ENCODE measurements around the gene RABGGTA. TPM values are rescaled to one million over a fixed set of nuclear protein-coding genes. Genes with fewer than 3 reads are reported as not detected.

RABGGTA gene
- total RNA-seq, 1 experiment from 2014 or later = 27.1 TPM

DNA sequence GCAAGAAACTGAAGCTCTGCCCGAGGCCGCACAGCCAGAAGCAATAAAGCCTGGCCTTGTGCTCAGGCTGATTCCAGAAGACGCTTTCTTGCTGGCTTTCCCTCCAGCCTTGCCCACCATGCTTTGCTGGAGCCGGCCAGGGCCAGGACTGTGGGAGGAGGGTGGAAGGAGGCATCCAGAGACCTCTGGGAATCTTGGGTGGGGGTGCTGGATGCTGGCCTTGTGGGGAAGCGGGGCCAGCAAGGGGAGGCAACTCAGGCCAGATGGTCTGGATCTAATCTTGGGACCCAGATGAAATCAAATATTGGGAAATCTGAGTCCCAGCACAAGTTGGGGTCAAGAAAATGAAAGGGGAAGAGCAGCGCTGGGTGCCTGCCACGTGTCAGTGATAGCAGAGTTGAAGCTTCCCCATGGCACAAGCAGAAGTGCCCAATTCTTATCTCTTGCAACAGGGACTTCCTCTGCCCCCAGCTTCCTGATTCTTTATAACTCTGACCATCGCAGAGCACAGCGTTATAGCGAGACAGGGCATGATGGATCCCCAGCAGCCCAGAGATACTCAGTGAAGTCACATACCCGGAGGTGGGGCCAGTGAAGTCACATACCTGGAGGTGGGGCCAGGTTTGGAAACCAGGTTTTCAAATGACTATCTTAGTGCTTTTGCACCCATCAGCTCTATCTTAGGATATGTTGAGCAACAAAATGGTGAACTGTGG is 6.4 kb upstream of the RABGGTA start:
- no peaks in the 10 kb centered on the region for H3K36me3 ChIP-seq (ENCODE audit: control insufficient read depth, insufficient read depth, low read length)
- ChIA-PET POLR2A (no interaction called here), CTCF (no interaction called here)
- BruUV-seq (replicated peaks) = no TSS peak
- no peak overlapping the region for H3K4me3 Mint-ChIP-seq (ENCODE audit: unreplicated experiment)
- no peak overlapping the region for H3K27ac Mint-ChIP-seq (ENCODE audit: unreplicated experiment)
- no peaks in the 10 kb centered on the region for H3K9me3 Mint-ChIP-seq (ENCODE audit: unreplicated experiment)
- intact Hi-C loops (cut with micrococcal nuclease; ENCODE audit: unreplicated experiment) = no loop called here
- no peaks in the 10 kb centered on the region for H3K27me3 ChIP-seq (replicated peaks; ENCODE audit: control insufficient read depth, insufficient read depth, low read length)
- TF ChIP-seq, protein P1, sequence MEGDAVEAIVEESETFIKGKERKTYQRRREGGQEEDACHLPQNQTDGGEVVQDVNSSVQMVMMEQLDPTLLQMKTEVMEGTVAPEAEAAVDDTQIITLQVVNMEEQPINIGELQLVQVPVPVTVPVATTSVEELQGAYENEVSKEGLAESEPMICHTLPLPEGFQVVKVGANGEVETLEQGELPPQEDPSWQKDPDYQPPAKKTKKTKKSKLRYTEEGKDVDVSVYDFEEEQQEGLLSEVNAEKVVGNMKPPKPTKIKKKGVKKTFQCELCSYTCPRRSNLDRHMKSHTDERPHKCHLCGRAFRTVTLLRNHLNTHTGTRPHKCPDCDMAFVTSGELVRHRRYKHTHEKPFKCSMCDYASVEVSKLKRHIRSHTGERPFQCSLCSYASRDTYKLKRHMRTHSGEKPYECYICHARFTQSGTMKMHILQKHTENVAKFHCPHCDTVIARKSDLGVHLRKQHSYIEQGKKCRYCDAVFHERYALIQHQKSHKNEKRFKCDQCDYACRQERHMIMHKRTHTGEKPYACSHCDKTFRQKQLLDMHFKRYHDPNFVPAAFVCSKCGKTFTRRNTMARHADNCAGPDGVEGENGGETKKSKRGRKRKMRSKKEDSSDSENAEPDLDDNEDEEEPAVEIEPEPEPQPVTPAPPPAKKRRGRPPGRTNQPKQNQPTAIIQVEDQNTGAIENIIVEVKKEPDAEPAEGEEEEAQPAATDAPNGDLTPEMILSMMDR (IDR thresholded peaks at IDR 0.05; ENCODE audit: insufficient read depth in 1 of 2, low read depth in 1 of 2, low read length in 1 of 2, severe bottlenecking in 1 of 2, unreplicated experiment in 1 of 2) = no peak
- no peaks in the 10 kb centered on the region for H3K27me3 Mint-ChIP-seq (ENCODE audit: insufficient read depth, unreplicated experiment)
- no peak overlapping the region for H3K4me3 ChIP-seq (ENCODE audit: low read depth, low read length)
- H3K36me3 Mint-ChIP-seq (ENCODE audit: insufficient read depth, unreplicated experiment) = no peaks in the 10 kb centered on the region
- no peaks in the 10 kb centered on the region; the same call in 1 of the 2 replicates for H3K4me1 ChIP-seq
- no peaks in the 10 kb centered on the region for H3K9me3 ChIP-seq
- DNase-seq = no peak
- H3K4me1 Mint-ChIP-seq (ENCODE audit: low read depth, unreplicated experiment) = no peaks in the 10 kb centered on the region

DNA sequence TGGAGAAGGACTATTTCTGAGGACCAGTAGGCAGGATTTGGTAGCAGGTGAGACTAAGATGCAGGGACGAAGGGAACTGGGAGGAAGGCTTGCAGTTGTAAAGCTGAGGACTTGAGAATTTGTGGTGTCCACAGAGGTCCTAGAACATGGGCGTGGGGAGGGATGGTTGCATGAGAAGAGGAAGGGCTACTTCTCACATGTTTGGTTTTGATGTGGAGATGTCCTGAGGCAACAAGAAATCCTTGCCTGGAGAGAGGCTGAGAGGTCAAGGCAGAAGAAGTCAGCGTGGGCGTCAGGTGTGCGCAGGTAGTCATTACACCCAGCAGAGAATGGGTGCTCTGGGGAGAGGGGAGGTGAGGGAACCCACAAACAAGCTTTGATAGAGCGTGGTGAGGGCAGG is 5.7 kb upstream of the RABGGTA start:
- Histone ChIP-seq H3K36me3 (ENCODE audit: control insufficient read depth, insufficient read depth, low read length) (no peaks in the 10 kb centered on the region), H3K4me3 (ENCODE audit: low read depth, low read length) (no peak overlapping the region), H3K9me3 (no peaks in the 10 kb centered on the region), H3K4me1 (peaks cover 2% of the 10 kb centered on the region), H3K27me3 (replicated peaks; ENCODE audit: control insufficient read depth, insufficient read depth, low read length) (no peaks in the 10 kb centered on the region)
- intact Hi-C loops (cut with micrococcal nuclease; ENCODE audit: unreplicated experiment) = no loop called here
- H3K27me3 Mint-ChIP-seq (ENCODE audit: insufficient read depth, unreplicated experiment) = no peaks in the 10 kb centered on the region
- no TSS peak for BruUV-seq (replicated peaks)
- no peak overlapping the region for H3K27ac Mint-ChIP-seq (ENCODE audit: unreplicated experiment)
- no peak overlapping the region for H3K4me3 Mint-ChIP-seq (ENCODE audit: unreplicated experiment)
- no peaks in the 10 kb centered on the region for H3K36me3 Mint-ChIP-seq (ENCODE audit: insufficient read depth, unreplicated experiment)
- ChIA-PET CTCF (no interaction called here), POLR2A (no interaction called here)
- peaks cover 6% of the 10 kb centered on the region for H3K4me1 Mint-ChIP-seq (ENCODE audit: low read depth, unreplicated experiment)
- TF ChIP-seq, protein P1 (IDR thresholded peaks at IDR 0.05; ENCODE audit: insufficient read depth in 1 of 2, low read depth in 1 of 2, low read length in 1 of 2, severe bottlenecking in 1 of 2, unreplicated experiment in 1 of 2) = no peak
- no peak for DNase-seq
- H3K9me3 Mint-ChIP-seq (ENCODE audit: unreplicated experiment) = no peaks in the 10 kb centered on the region

DNA sequence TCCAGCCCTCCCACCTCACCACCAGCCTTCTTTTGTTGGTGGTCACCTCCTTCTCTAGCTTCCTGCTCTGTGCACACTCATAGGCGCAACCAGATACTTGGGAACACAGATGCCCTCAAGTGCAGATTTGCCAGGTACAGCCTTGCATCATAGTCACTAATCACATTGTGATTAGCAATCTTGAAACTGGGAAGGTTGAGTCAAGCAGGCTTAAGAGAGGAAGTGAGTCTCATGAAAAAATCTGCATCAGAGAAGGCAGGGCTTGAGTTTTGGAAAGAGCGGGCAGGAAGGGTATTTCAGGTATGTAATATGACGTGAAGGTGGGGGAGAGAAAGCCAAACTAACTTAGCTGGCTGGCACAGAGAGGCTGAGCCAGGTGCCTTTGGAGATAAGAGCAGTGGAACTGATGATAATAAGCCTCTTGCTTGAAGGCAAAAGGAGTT is 2.7 kb upstream of the RABGGTA start:
- H3K27me3 Mint-ChIP-seq (ENCODE audit: insufficient read depth, unreplicated experiment) = no peaks in the 10 kb centered on the region
- Histone ChIP-seq H3K9me3 (no peaks in the 10 kb centered on the region), H3K4me1 (peaks cover 5% of the 10 kb centered on the region), H3K4me3 (ENCODE audit: low read depth, low read length) (no peak overlapping the region), H3K27me3 (replicated peaks; ENCODE audit: control insufficient read depth, insufficient read depth, low read length) (no peaks in the 10 kb centered on the region), H3K36me3 (ENCODE audit: control insufficient read depth, insufficient read depth, low read length) (no peaks in the 10 kb centered on the region)
- no peaks in the 10 kb centered on the region for H3K9me3 Mint-ChIP-seq (ENCODE audit: unreplicated experiment)
- H3K27ac Mint-ChIP-seq (ENCODE audit: unreplicated experiment) = no peak overlapping the region
- ChIA-PET POLR2A (no interaction called here), CTCF (interaction anchor here (0.7 kb wide), 1 partner anchor 85 kb away, joined by 9 read pairs; no protein-coding TSS in a partner anchor)
- peaks cover 11% of the 10 kb centered on the region for H3K4me1 Mint-ChIP-seq (ENCODE audit: low read depth, unreplicated experiment)
- intact Hi-C loops (cut with micrococcal nuclease; ENCODE audit: unreplicated experiment) = no loop called here
- H3K4me3 Mint-ChIP-seq (ENCODE audit: unreplicated experiment) = no peak overlapping the region
- TF ChIP-seq, protein P1 (IDR thresholded peaks at IDR 0.05; ENCODE audit: insufficient read depth in 1 of 2, low read depth in 1 of 2, low read length in 1 of 2, severe bottlenecking in 1 of 2, unreplicated experiment in 1 of 2) = no peak
- H3K36me3 Mint-ChIP-seq (ENCODE audit: insufficient read depth, unreplicated experiment) = no peaks in the 10 kb centered on the region
- no TSS peak for BruUV-seq (replicated peaks)
- no peak for DNase-seq
